ENCODE data around the gene HIGD1A. TPM values are rescaled to one million over a fixed set of nuclear protein-coding genes. Genes with fewer than 3 reads are reported as not detected.
A peak's percentile ranks its signal among the peaks of the same experiment; 100 is the strongest.

Gene HIGD1A
- polyA plus RNA-seq, 1 of the 3 experiments (the other 2 are of a cell fraction), result 72.1 TPM

- TF ChIP-seq ZBTB33 (IDR thresholded peaks at IDR 0.05; ENCODE audit: borderline replicate concordance, low read depth) (no peak), GABPA (IDR thresholded peaks at IDR 0.05; ENCODE audit: low read depth) (no peak), MXI1 (IDR thresholded peaks at IDR 0.05; ENCODE audit: low read depth, low read length) (no peak), NFIC (IDR thresholded peaks at IDR 0.05; ENCODE audit: borderline replicate concordance) (no peak)
Observed at GRCh38 chr3:42778644-42779043, 25.6 kb downstream of the HIGD1A start (continued).

GRCh38 chr3:42773409-42773751 lies 30.9 kb downstream of the HIGD1A start:
- POLR2A ChIA-PET, result no interaction called here
- no peaks in the 10 kb centered on the region for H3K9me2 ChIP-seq
- H3K4me3 ChIP-seq (ENCODE audit: low read depth in 2 of 2, low read length in 1 of 2), result peak overlapping the region; percentile 56 to 71
- H3K4me1 ChIP-seq (ENCODE audit: control insufficient read depth in 1 of 2, insufficient read depth in 2 of 2, low read depth in 1 of 2, low read length in 1 of 2), result peaks cover 0 to 3% of the 10 kb centered on the region in 2 experiments; a peak in 1 of 4 replicates
- CTCF ChIA-PET, result interaction anchor here (0.7 to 1.7 kb wide), 2 partner anchors 57 to 108 kb away, joined by 3 to 7 read pairs; no protein-coding TSS in a partner anchor
- H3K27me3 ChIP-seq (ENCODE audit: insufficient read depth), result no peaks in the 10 kb centered on the region
- no peaks in the 10 kb centered on the region for H4K20me1 ChIP-seq (ENCODE audit: insufficient read depth)
- H3K36me3 ChIP-seq (replicated peaks in 1 of 2; ENCODE audit: control insufficient read depth in 1 of 2, insufficient read depth in 2 of 2, low read length in 1 of 2), result peaks cover 0 to 4% of the 10 kb centered on the region in 2 experiments
- H3K9me3 ChIP-seq, result no peaks in the 10 kb centered on the region
- H2AFZ ChIP-seq (ENCODE audit: low read depth), result peak overlapping the region; percentile 73
- H3K9ac ChIP-seq, result peak overlapping the region; percentile 62; the same call in 1 of the 2 replicates
- 10% methylated on average over 6 of the region's 6 CpGs for WGBS (ENCODE audit: low lambda C conversion rate)
- H3K27ac ChIP-seq (ENCODE audit: low read depth in 2 of 2, low read length in 1 of 2), result peak overlapping the region in 1 of 2 experiments; percentile 48; a peak in 1 of 4 replicates
- no peaks in the 10 kb centered on the region for H3K79me2 ChIP-seq (ENCODE audit: insufficient read depth)
- DNase-seq, result no peak
- peak overlapping the region; percentile 72 for H3K4me2 ChIP-seq
- TF ChIP-seq USF2 (IDR thresholded peaks at IDR 0.05; ENCODE audit: borderline replicate concordance, low read depth, low read length) (no peak), FOXJ3 (CRISPR knock-in tag; IDR thresholded peaks at IDR 0.05) (no peak), PBX3 (IDR thresholded peaks at IDR 0.05) (no peak), YY1 (IDR thresholded peaks at IDR 0.05; ENCODE audit: low read depth) (no peak), USF1 (IDR thresholded peaks at IDR 0.05; ENCODE audit: borderline replicate concordance, low read depth) (no peak), RCOR1 (IDR thresholded peaks at IDR 0.05; ENCODE audit: low read length) (no peak), JUND (IDR thresholded peaks at IDR 0.05) (no peak), FOXM1 (IDR thresholded peaks at IDR 0.05; ENCODE audit: low read depth) (no peak), ELF1 (IDR thresholded peaks at IDR 0.05) (no peak), REST (IDR thresholded peaks at IDR 0.05; ENCODE audit: low read depth, low read length) (no peak), MAX (IDR thresholded peaks at IDR 0.05; ENCODE audit: low read depth) (no peak), IRF3 (IDR thresholded peaks at IDR 0.05; ENCODE audit: low read depth, low read length) (no peak), GATA2 (CRISPR knock-in tag; IDR thresholded peaks at IDR 0.05) (no peak)
- peaks cover 14% of the 10 kb centered on the region for H3F3A ChIP-seq (replicated peaks; ENCODE audit: insufficient read depth)

Data from SK-N-SH (cell line).